MCF 10A (cell line): Measurements from ENCODE around the gene HS3ST1. TPM values are rescaled to one million over a fixed set of nuclear protein-coding genes. Genes with fewer than 3 reads are reported as not detected.

Source experiments
- BruUV-seq: library from RNA; stranded (reverse); fragments of 400-500 nt; replicated peaks from 2 replicates; lab custom pipeline; 2021; lab: Mats Ljungman, UMichigan
- CTCF ChIA-PET: fragments of 300-600 bp; sonication (Branson Sonifier 250); formaldehyde crosslinking; extraction: SDS; loops from one replicate; lab custom pipeline; 2021; ENCODE audit warnings: antibody characterized with exemption, inconsistent platforms; lab: Yijun Ruan, JAX
- POLR2A ChIA-PET: fragments of 300-600, 350-650 bp; sonication (Branson Sonifier 250); formaldehyde crosslinking; extraction: SDS; loops from one replicate; lab custom pipeline; 2020; ENCODE audit warnings: antibody characterized with exemption, inconsistent platforms; lab: Yijun Ruan, JAX
- DNase-seq: peaks from one replicate; pipeline ENCODE4 v3.0.0-alpha.2; 2018; ENCODE audit not compliant: unreplicated experiment
- H3K27ac Mint-ChIP-seq: one replicate; pipeline ENCODE4 v1.8.0; 2022; ENCODE audit warnings: mild to moderate bottlenecking, low read depth, mixed read lengths; ENCODE audit not compliant: unreplicated experiment
- H3K27me3 Mint-ChIP-seq: one replicate; pipeline ENCODE4 v1.8.0; 2022; ENCODE audit warnings: mixed read lengths; ENCODE audit not compliant: insufficient read depth, unreplicated experiment
- H3K36me3 Mint-ChIP-seq: one replicate; pipeline ENCODE4 v1.8.0; 2022; ENCODE audit warnings: mild to moderate bottlenecking, moderate library complexity, mixed read lengths; ENCODE audit not compliant: insufficient read depth, unreplicated experiment
- H3K4me1 Mint-ChIP-seq: one replicate; pipeline ENCODE4 v1.8.0; 2022; ENCODE audit warnings: mixed read lengths; ENCODE audit not compliant: insufficient read depth, unreplicated experiment
- H3K4me3 Mint-ChIP-seq: one replicate; pipeline ENCODE4 v1.8.0; 2022; ENCODE audit warnings: mild to moderate bottlenecking, moderate library complexity, mixed read lengths; ENCODE audit not compliant: unreplicated experiment
- H3K9me3 Mint-ChIP-seq: one replicate; pipeline ENCODE4 v1.8.0; 2022; ENCODE audit warnings: mixed read lengths; ENCODE audit not compliant: unreplicated experiment
- CTCF ChIP-seq: fragments of 200-600 bp; IDR thresholded peaks from one replicate; pipeline ENCODE4 v1.8.0; 2022; ENCODE audit warnings: antibody characterized with exemption, mild to moderate bottlenecking; ENCODE audit not compliant: unreplicated experiment
- intact Hi-C: fragments of 100-400 bp; cut with micrococcal nuclease; formaldehyde crosslinking; loops from 2 replicates; pipeline ENCODE4 v1.14.1; 2022
- total RNA-seq: library from RNA; stranded (reverse); gene quantifications from 2 replicates; pipeline ENCODE4 v1.2.3, GENCODE V29; 2022

Gene HS3ST1
- total RNA-seq, 1 experiment from 2014 or later = 0.21 TPM

GRCh38 chr4:11471618-11472017 lies 42.9 kb upstream of the HS3ST1 start:
- no peak overlapping the region for H3K4me3 Mint-ChIP-seq
- no peak overlapping the region for H3K27ac Mint-ChIP-seq
- H3K9me3 Mint-ChIP-seq = no peaks in the 10 kb centered on the region
- peaks cover 6% of the 10 kb centered on the region for H3K4me1 Mint-ChIP-seq
- no TSS peak for BruUV-seq
- no peaks in the 10 kb centered on the region for H3K27me3 Mint-ChIP-seq
- no peak for TF ChIP-seq CTCF
- intact Hi-C loops = no loop called here
- no peaks in the 10 kb centered on the region for H3K36me3 Mint-ChIP-seq
- DNase-seq = no peak
- CTCF ChIA-PET = no interaction called here
- POLR2A ChIA-PET = no interaction called here

GRCh38 chr4:11471046-11471441 lies 42.4 kb upstream of the HS3ST1 start:
- BruUV-seq = no TSS peak
- Mint-ChIP-seq H3K36me3 (no peaks in the 10 kb centered on the region), H3K4me3 (no peak overlapping the region), H3K9me3 (no peaks in the 10 kb centered on the region), H3K4me1 (peaks cover 6% of the 10 kb centered on the region), H3K27ac (no peak overlapping the region), H3K27me3 (no peaks in the 10 kb centered on the region)
- POLR2A ChIA-PET = no interaction called here
- TF ChIP-seq CTCF = no peak
- intact Hi-C loops = no loop called here
- CTCF ChIA-PET = interaction anchor here (1.2 kb wide), 1 partner anchor 19 kb away, joined by 3 read pairs; no protein-coding TSS in a partner anchor
- no peak for DNase-seq

- H3K27ac Mint-ChIP-seq = no peak overlapping the region
- CTCF ChIA-PET = interaction anchor here (1.2 kb wide), 2 partner anchors 17 to 19 kb away, joined by 3 to 4 read pairs; no protein-coding TSS in a partner anchor
- BruUV-seq = no TSS peak
- H3K27me3 Mint-ChIP-seq = no peaks in the 10 kb centered on the region
- DNase-seq = no peak
- H3K36me3 Mint-ChIP-seq = no peaks in the 10 kb centered on the region
- no peak for TF ChIP-seq CTCF
- H3K4me1 Mint-ChIP-seq = peaks cover 6% of the 10 kb centered on the region
- POLR2A ChIA-PET = interaction anchor here (1.6 kb wide), 1 partner anchor 9 kb away, joined by 5 read pairs; no protein-coding TSS in a partner anchor
- intact Hi-C loops = no loop called here
- H3K9me3 Mint-ChIP-seq = no peaks in the 10 kb centered on the region
- no peak overlapping the region for H3K4me3 Mint-ChIP-seq
Observed at GRCh38 chr4:11470438-11471045, 41.8 kb upstream of the HS3ST1 start.

GRCh38 chr4:11469650-11470437 lies 41.1 kb upstream of the HS3ST1 start:
- intact Hi-C loops = no loop called here
- ChIA-PET CTCF (interaction anchor here (1.2 kb wide), 2 partner anchors 18 kb away, joined by 3 to 4 read pairs; no protein-coding TSS in a partner anchor), POLR2A (interaction anchor here (1.6 kb wide), 1 partner anchor 9 kb away, joined by 5 read pairs; no protein-coding TSS in a partner anchor)
- no peaks in the 10 kb centered on the region for H3K27me3 Mint-ChIP-seq
- H3K36me3 Mint-ChIP-seq = no peaks in the 10 kb centered on the region
- no peak for DNase-seq
- no peaks in the 10 kb centered on the region for H3K9me3 Mint-ChIP-seq
- no peak overlapping the region for H3K4me3 Mint-ChIP-seq
- H3K27ac Mint-ChIP-seq = no peak overlapping the region
- no peak for TF ChIP-seq CTCF
- BruUV-seq = no TSS peak
- H3K4me1 Mint-ChIP-seq = peaks cover 6% of the 10 kb centered on the region
